Renal pelvis (tissue), 4 donors: ENCODE measurements around the gene SLC2A10. TPM values are rescaled to one million over a fixed set of nuclear protein-coding genes. Genes with fewer than 3 reads are reported as not detected.

Experiments used
- DNase-seq: peaks from one replicate; pipeline ENCODE4 v3.0.0-alpha.2; 2013
- polyA plus RNA-seq, 3 donors: library from polyadenylated mRNA; unstranded; fragments of 120-200 nt; gene quantifications; one replicate each; pipeline ENCODE4 v1.2.1, GENCODE V29; 2013; ENCODE audit not compliant: insufficient read length in 3 of 3

Gene SLC2A10
- polyA plus RNA-seq, 3 donors: 15.2 to 18.8 (median 18.0) TPM

GRCh38 chr20:46724343-46724959 is 15.0 kb downstream of the SLC2A10 start:
- no peak for DNase-seq

GRCh38 chr20:46725186-46726165 is 16.0 kb downstream of the SLC2A10 start:
- no peak for DNase-seq

GRCh38 chr20:46731770-46732169 is 22.3 kb downstream of the SLC2A10 start:
- DNase-seq: no peak

- DNase-seq: no peak
Observed at GRCh38 chr20:46735436-46735835, 26.0 kb downstream of the SLC2A10 start.

GRCh38 chr20:46739431-46740213 is 30.2 kb downstream of the SLC2A10 start:
- peak; percentile 34 for DNase-seq

GRCh38 chr20:46740214-46740609 is 30.8 kb downstream of the SLC2A10 start:
- DNase-seq: no peak

- DNase-seq: no peak
Observed at GRCh38 chr20:46741924-46742668, 32.6 kb downstream of the SLC2A10 start.

GRCh38 chr20:46742669-46743045 is 33.2 kb downstream of the SLC2A10 start:
- peak; percentile 51 for DNase-seq

- no peak for DNase-seq
Observed at GRCh38 chr20:46743088-46743487, 33.6 kb downstream of the SLC2A10 start.

- no peak for DNase-seq
Observed at GRCh38 chr20:46746956-46747526, 37.6 kb downstream of the SLC2A10 start.

GRCh38 chr20:46749147-46749546 is 39.7 kb downstream of the SLC2A10 start:
- DNase-seq: no peak

GRCh38 chr20:46751856-46752255 is 42.4 kb downstream of the SLC2A10 start:
- DNase-seq: no peak

GRCh38 chr20:46752728-46753127 is 43.3 kb downstream of the SLC2A10 start:
- DNase-seq: peak; percentile 60

GRCh38 chr20:46755483-46756413 is 46.3 kb downstream of the SLC2A10 start:
- no peak for DNase-seq

GRCh38 chr20:46756419-46756818 is 47.0 kb downstream of the SLC2A10 start:
- no peak for DNase-seq

- DNase-seq: no peak
Observed at GRCh38 chr20:46757135-46757534, 47.7 kb downstream of the SLC2A10 start.

- DNase-seq: peak; percentile 58
Observed at GRCh38 chr20:46757754-46758678, 48.6 kb downstream of the SLC2A10 start.

- DNase-seq: no peak
Observed at GRCh38 chr20:46758929-46759669, 49.6 kb downstream of the SLC2A10 start.
